Activated T-cell treated with anti-CD3 and anti-CD28 coated beads, Interleukin-2, amount 50 U/mL, for 48 hours (primary cell): ENCODE results near the gene DHX38.
A peak's percentile ranks its signal among the peaks of the same experiment; 100 is the strongest.

Experiments
- DNase-seq, 2 experiments: peaks; one replicate each; pipeline ENCODE4 v3.0.0-alpha.2; 2020

The DHX38 gene

GRCh38 chr16:72084445-72084844 lies 9.2 kb upstream of the DHX38 start:
- no peak for DNase-seq

GRCh38 chr16:72085002-72085401 lies 8.6 kb upstream of the DHX38 start:
- no peak for DNase-seq

DNA sequence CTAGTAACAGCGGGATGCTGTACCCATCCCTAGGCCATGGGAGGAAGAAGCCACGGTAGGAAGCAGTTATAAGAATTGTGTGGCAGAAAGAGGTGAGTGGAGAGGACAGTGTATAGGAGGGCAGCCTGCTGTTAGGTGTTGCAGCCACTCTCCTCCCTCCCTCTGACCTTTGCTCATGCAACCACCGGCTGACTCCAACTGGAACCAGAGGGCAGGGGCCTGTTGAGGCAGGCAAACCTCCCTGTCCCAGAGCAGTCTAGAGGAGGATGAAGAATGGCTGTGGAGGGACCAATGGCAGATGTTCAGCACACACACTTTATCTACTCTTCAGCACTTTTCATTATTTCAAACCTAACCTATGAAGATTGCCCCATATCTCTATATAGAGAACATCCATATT lies 2.4 kb upstream of the DHX38 start:
- DNase-seq: no peak

- peak in 1 of 2 experiments; percentile 25 for DNase-seq
These were observed 707 bp upstream of the DHX38 start for GRCh38 chr16:72092832-72093447.

- peak in 1 of 2 experiments; percentile 56 for DNase-seq
These were observed 591 bp downstream of the DHX38 start for GRCh38 chr16:72094266-72094610.

GRCh38 chr16:72098936-72099335 lies 5.3 kb downstream of the DHX38 start:
- no peak for DNase-seq

- peak; percentile 48 to 62 for DNase-seq
These were observed 5.8 kb downstream of the DHX38 start for GRCh38 chr16:72099377-72099818.

DNA sequence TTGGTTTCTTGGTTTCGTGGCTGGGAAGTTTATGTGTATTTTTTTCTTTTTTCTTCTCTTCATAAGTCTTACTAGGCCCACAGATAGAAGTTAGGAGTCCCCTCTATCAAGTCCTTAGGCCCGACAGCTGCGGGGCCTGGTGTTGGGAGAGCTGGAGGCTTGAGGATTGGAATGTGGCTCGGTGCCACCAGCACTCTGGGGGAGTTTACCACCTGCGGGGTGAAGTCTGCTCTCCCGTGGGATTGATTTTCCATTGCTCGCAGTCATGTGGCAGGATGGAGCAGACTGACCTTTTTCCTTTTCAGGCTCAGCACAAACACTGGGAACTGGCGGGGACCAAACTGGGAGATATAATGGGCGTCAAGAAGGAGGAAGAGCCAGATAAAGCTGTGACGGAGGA lies 7.5 kb downstream of the DHX38 start:
- DNase-seq: no peak

- no peak for DNase-seq
These were observed 11.3 kb downstream of the DHX38 start for GRCh38 chr16:72104905-72105304.

- no peak for DNase-seq
These were observed 12.3 kb downstream of the DHX38 start for GRCh38 chr16:72105978-72106377.

- no peak for DNase-seq
These were observed 13.7 kb downstream of the DHX38 start for GRCh38 chr16:72107371-72107770.

DNA sequence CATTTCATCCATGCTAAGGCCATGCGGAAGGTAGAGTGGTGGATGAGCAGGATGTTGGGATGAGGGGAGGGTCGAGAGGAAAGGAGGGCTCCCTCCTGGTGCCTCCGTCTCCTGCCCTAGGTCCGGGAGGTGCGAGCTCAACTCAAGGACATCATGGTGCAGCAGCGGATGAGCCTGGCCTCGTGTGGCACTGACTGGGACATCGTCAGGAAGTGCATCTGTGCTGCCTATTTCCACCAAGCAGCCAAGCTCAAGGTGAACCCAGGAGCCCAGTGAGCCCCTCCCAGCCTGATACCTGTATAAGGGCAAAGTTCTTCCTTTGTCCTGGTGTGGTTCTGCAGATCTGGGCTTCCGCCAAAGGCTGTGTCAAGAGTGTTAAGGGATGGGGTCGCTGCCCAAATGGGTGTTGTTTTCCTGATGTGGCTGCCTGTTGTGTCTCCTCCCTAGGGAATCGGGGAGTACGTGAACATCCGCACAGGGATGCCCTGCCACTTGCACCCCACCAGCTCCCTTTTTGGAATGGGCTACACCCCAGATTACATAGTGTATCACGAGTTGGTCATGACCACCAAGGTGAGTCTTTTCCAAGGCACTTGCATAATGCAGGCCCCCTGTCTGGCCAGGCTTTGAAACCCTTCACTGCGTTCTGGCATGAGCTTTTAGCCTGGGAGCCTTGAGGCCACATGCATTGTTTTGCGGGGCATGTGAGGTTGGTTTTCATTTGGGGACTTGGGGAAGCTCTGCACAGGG lies 14.9 kb downstream of the DHX38 start:
- no peak for DNase-seq

DNA sequence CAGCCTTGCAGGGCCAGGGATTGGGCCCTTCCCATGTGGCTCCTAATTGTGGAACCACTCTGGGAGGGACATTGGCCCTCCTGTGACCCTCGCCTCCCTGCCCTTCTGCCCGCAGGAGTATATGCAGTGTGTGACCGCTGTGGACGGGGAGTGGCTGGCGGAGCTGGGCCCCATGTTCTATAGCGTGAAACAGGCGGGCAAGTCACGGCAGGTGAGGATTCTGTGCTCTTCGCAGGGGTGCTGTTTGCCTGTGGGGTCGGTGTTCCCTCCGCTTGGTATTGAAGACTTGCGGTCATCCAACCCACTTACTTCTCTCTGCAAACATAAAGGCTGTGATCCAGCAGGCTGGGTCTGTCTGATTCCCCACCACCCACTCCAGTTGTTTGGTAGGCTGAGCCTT lies 15.7 kb downstream of the DHX38 start:
- DNase-seq: no peak

- DNase-seq: no peak
These were observed 16.4 kb downstream of the DHX38 start for GRCh38 chr16:72109966-72110530.

DNA sequence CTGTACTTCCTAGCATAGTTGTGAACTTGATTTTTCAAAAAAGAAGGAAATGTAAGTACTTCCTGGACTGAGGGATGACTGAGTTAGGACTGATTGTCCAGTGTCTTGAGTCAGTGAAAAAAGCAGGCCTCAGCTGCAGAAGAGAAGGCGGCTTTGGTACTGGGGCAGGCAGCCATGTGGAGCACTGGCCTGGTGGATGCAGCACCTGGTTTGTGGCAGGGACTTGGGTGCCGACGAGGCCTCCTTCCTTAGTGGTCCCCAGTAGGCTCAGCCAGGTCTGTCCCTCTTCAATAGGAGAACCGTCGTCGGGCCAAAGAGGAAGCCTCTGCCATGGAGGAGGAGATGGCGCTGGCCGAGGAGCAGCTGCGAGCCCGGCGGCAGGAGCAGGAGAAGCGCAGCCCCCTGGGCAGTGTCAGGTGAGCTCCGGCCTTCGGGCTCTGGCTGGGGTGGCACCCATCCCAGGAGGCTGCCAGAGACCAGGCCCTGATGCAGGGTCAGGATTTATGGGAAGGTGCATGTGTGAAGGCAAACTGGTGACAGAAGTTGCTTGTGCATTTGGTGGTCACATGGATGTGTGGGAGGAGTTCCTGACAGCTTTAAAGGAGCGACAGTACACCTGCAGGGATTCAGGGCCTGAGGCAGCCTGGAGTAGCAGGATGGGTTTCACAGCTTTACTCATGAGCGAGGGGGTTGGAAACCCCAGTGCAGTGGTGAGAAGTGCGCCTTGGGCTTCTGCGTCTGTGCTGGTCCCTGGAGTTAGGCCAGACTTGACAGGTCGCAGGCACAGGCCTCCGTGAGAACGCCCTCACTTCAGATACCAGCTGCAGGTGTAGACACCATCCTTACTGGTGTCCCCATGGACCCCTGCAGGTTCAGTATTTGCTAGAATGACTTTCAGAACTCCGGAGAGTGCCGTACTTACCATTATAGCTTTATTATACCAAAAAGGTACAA lies 17.3 kb downstream of the DHX38 start:
- no peak for DNase-seq

GRCh38 chr16:72111657-72112451 lies 18.2 kb downstream of the DHX38 start:
- no peak for DNase-seq

DNA sequence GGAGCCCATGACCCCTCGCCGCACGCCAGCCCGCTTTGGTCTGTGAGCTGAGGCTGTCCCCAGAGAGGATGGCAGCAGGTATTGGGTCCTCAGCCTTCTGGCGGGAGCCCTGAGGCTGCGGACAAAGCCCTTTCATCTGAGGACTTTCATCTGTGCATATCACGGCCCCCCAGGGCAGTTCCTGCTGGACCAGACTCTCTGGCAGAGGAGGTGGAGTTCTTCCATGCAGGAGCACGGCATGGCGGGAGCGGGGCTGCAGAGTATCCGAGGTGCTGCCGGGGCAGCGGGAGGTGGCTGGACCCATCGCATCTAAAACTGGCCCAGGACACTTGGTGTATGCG lies 18.8 kb downstream of the DHX38 start:
- DNase-seq: no peak

DNA sequence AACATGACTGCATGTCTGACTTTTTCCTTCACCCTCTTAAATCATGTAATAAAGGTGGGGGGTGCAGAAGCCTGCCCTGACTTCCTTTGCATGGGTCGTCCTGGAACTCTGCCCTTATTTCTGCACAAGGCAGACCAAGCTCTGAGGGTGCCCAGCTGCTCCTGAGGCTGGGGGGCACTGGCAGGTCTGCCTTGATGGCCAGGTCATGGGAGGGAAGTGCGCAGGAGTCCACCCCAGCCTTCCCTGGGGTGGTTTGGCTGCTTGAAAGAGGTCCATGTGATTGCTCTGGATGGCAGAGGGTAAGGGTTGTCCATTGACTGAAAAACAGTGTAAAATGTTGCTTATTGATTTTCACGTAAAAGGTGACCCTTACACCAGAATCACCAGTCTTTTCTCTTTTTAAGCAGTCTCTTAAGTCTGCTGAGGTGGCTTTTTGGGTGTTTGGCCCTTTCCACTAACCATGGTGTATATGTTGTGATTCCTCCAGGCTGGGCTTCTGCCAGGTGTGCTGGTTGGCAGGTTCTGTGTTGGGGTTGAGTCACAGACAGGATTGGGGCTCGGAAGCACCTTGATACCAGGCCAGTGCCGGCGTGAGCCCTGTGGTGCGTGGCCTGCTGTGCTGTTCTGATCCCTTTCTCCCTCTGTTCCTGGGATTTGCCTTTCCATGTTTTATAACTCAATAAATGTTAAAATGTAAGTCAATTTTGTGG lies 19.4 kb downstream of the DHX38 start:
- DNase-seq: no peak

- DNase-seq: no peak
These were observed 19.9 kb downstream of the DHX38 start for GRCh38 chr16:72113616-72113945.

- no peak for DNase-seq
These were observed 26.4 kb downstream of the DHX38 start for GRCh38 chr16:72120026-72120425.

- DNase-seq: no peak
These were observed 28.7 kb downstream of the DHX38 start for GRCh38 chr16:72122308-72122707.

GRCh38 chr16:72122916-72123315 lies 29.3 kb downstream of the DHX38 start:
- DNase-seq: no peak
